ENCODE data around the gene NASP. TPM values are rescaled to one million over a fixed set of nuclear protein-coding genes. Genes with fewer than 3 reads are reported as not detected.
A peak's percentile ranks its signal among the peaks of the same experiment; 100 is the strongest.

The NASP gene
- total RNA-seq, 1 experiment from 2014 or later, result 72.8 TPM

GRCh38 chr1:45643978-45644377 is 60.1 kb downstream of the NASP start:
- in situ Hi-C loops (cut with HindIII; ENCODE audit: low pct_unique_long_range_greater_than_20kb, low sequenced_read_pairs), result no loop called here
- peak; percentile 52 for DNase-seq (ENCODE audit: low read depth, low spot score)

GRCh38 chr1:45644661-45645060 is 60.8 kb downstream of the NASP start:
- in situ Hi-C loops (cut with HindIII; ENCODE audit: low pct_unique_long_range_greater_than_20kb, low sequenced_read_pairs), result no loop called here
- DNase-seq (ENCODE audit: low read depth, low spot score), result no peak

GRCh38 chr1:45647248-45648021 is 63.6 kb downstream of the NASP start:
- no peak for DNase-seq (ENCODE audit: low read depth, low spot score)
- in situ Hi-C loops (cut with HindIII; ENCODE audit: low pct_unique_long_range_greater_than_20kb, low sequenced_read_pairs), result no loop called here

GRCh38 chr1:45654540-45655280 is 70.9 kb downstream of the NASP start:
- DNase-seq (ENCODE audit: low read depth, low spot score), result no peak
- in situ Hi-C loops (cut with HindIII; ENCODE audit: low pct_unique_long_range_greater_than_20kb, low sequenced_read_pairs), result no loop called here

GRCh38 chr1:45656573-45657226 is 72.9 kb downstream of the NASP start:
- no peak for DNase-seq (ENCODE audit: low read depth, low spot score)
- in situ Hi-C loops (cut with HindIII; ENCODE audit: low pct_unique_long_range_greater_than_20kb, low sequenced_read_pairs), result no loop called here

- DNase-seq (ENCODE audit: low read depth, low spot score), result no peak
- in situ Hi-C loops (cut with HindIII; ENCODE audit: low pct_unique_long_range_greater_than_20kb, low sequenced_read_pairs), result no loop called here
Observed at GRCh38 chr1:45658171-45658570, 74.3 kb downstream of the NASP start.

- in situ Hi-C loops (cut with HindIII; ENCODE audit: low pct_unique_long_range_greater_than_20kb, low sequenced_read_pairs), result no loop called here
- DNase-seq (ENCODE audit: low read depth, low spot score), result no peak
Observed at GRCh38 chr1:45659222-45659621, 75.4 kb downstream of the NASP start.

- DNase-seq (ENCODE audit: low read depth, low spot score), result no peak
- in situ Hi-C loops (cut with HindIII; ENCODE audit: low pct_unique_long_range_greater_than_20kb, low sequenced_read_pairs), result no loop called here
Observed at GRCh38 chr1:45660336-45660735, 76.5 kb downstream of the NASP start.

GRCh38 chr1:45666836-45667235 is 83.0 kb downstream of the NASP start:
- in situ Hi-C loops (cut with HindIII; ENCODE audit: low pct_unique_long_range_greater_than_20kb, low sequenced_read_pairs), result no loop called here
- DNase-seq (ENCODE audit: low read depth, low spot score), result no peak

GRCh38 chr1:45667321-45668111 is 83.7 kb downstream of the NASP start:
- no peak for DNase-seq (ENCODE audit: low read depth, low spot score)
- in situ Hi-C loops (cut with HindIII; ENCODE audit: low pct_unique_long_range_greater_than_20kb, low sequenced_read_pairs), result no loop called here

Small RNA genes lying within 50 kb of the gene (small RNA-seq; reads per million reads assigned to genes)
- gene AL355480.1, result 0 reads per million in 2 experiments
- gene AL355480.2, result 0 reads per million in 2 experiments
- 0 reads per million in 2 experiments for gene AL355480.3
- gene AL355480.4, result 0 reads per million in 2 experiments

Other genes with a start within 250 kb of the NASP start
- 10.5 and 13.5 TPM in 2 replicates for gene TOE1, start 243.9 kb upstream of the NASP start, total RNA-seq (2014; rRNA removed; shearing (Covaris generic))
- 12.4 and 13.0 TPM in 2 replicates for gene MUTYH, start 243.6 kb upstream of the NASP start, total RNA-seq (2014; rRNA removed; shearing (Covaris generic))
- gene TESK2, start 92.9 kb upstream of the NASP start, total RNA-seq (2014; rRNA removed; shearing (Covaris generic)), result 32.9 and 36.1 TPM in 2 replicates
- gene CCDC163, start 84.0 kb upstream of the NASP start, total RNA-seq (2014; rRNA removed; shearing (Covaris generic)), result 3.6 and 4.7 TPM in 2 replicates
- 10.8 and 11.7 TPM in 2 replicates for gene MMACHC, start 83.7 kb upstream of the NASP start, total RNA-seq (2014; rRNA removed; shearing (Covaris generic))
- gene PRDX1, start 62.2 kb upstream of the NASP start, total RNA-seq (2014; rRNA removed; shearing (Covaris generic)), result 1,043 and 1,143 TPM in 2 replicates
- 43.9 and 53.3 TPM in 2 replicates for gene AKR1A1, start 33.2 kb upstream of the NASP start, total RNA-seq (2014; rRNA removed; shearing (Covaris generic))
- 0.48 and 0.67 TPM in 2 replicates for gene CCDC17, start 40.0 kb downstream of the NASP start, total RNA-seq (2014; rRNA removed; shearing (Covaris generic))
- gene GPBP1L1, start 102.5 kb downstream of the NASP start, total RNA-seq (2014; rRNA removed; shearing (Covaris generic)), result 66.4 and 71.9 TPM in 2 replicates
- gene TMEM69, start 104.1 kb downstream of the NASP start, total RNA-seq (2014; rRNA removed; shearing (Covaris generic)), result 42.5 and 51.7 TPM in 2 replicates
- gene IPP, start 166.6 kb downstream of the NASP start, total RNA-seq (2014; rRNA removed; shearing (Covaris generic)), result 9.1 and 10.9 TPM in 2 replicates
- gene MAST2, start 219.6 kb downstream of the NASP start, total RNA-seq (2014; rRNA removed; shearing (Covaris generic)), result 7.2 and 9.9 TPM in 2 replicates

Data from SK-MEL-5 (cell line).